Right kidney (tissue), 1 donor: ENCODE data around the gene PCDHGB7.
A peak's percentile ranks its signal among the peaks of the same experiment; 100 is the strongest.
"Not testable (repeated sequence)": the region's sequence is repeated elsewhere in the genome, so short reads cannot be mapped to it uniquely, and the experiment has no call there.

Source experiments
- DNase-seq: peaks from one replicate; pipeline ENCODE4 v3.0.0-alpha.2; 2016

The PCDHGB7 gene

DNA sequence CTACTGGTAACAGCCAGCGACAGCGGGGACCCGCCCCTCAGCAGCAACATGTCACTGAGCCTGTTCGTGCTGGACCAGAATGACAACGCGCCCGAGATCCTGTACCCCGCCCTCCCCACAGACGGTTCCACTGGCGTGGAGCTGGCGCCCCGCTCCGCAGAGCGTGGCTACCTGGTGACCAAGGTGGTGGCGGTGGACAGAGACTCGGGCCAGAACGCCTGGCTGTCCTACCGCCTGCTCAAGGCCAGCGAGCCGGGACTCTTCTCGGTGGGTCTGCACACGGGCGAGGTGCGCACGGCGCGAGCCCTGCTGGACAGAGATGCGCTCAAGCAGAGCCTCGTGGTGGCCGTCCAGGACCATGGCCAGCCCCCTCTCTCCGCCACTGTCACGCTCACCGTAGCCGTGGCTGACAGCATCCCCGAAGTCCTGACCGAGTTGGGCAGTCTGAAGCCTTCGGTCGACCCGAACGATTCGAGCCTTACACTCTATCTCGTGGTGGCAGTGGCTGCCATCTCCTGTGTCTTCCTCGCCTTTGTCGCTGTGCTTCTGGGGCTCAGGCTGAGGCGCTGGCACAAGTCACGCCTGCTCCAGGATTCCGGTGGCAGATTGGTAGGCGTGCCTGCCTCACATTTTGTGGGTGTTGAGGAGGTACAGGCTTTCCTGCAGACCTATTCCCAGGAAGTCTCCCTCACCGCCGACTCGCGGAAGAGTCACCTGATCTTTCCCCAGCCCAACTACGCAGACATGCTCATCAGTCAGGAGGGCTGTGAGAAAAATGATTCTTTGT, 22.9 kb upstream of the PCDHGB7 start:
- not testable (repeated sequence) for DNase-seq

DNA sequence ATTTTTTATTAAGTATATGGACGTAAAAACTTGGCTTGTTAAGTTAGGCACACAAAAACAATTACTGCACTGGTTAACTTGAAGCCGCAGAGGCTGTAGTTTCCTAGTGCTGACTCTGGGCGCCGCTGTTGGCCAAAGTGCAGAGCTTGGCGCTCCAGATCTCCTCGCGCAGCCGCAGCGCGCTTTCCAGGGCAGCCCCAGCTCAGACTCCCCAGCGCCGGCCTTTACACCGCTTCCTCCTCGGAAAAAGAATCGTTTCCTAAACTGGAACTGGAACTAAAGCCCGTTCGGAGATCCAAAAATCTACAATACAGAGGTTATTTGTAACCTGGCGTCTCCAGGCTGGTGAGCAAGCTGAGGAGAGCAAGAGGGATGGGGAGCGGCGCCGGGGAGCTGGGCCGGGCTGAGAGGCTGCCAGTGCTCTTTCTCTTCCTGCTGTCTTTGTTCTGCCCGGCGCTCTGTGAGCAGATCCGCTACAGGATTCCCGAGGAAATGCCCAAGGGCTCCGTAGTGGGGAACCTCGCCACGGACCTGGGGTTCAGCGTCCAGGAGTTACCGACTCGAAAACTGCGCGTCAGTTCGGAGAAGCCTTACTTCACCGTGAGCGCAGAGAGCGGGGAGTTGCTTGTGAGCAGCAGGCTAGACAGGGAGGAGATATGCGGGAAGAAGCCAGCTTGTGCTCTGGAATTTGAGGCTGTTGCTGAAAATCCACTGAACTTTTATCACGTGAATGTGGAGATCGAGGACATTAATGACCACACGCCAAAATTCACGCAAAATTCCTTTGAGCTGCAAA, 19.5 kb upstream of the PCDHGB7 start, which contains the start of gene PCDHGB5:
PCDHGB5 (plus strand) TSS at position 192 of the 796 bp plus-strand sequence; CDS start at position 373, 181 bp downstream.
- peak; percentile 41 for DNase-seq

DNA sequence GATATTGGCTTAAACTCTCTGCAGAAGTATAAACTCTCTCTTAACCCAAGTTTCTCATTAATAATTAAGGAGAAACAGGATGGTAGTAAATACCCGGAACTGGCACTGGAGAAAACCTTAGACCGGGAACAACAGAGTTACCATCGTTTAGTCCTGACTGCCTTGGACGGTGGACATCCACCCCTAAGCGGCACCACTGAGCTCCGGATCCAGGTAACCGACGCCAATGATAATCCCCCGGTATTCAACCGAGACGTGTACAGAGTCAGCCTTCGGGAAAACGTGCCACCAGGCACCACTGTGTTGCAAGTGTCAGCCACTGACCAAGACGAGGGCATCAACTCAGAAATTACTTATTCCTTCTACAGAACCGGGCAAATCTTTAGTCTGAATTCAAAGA, 18.9 kb upstream of the PCDHGB7 start:
- DNase-seq, result no peak

DNA sequence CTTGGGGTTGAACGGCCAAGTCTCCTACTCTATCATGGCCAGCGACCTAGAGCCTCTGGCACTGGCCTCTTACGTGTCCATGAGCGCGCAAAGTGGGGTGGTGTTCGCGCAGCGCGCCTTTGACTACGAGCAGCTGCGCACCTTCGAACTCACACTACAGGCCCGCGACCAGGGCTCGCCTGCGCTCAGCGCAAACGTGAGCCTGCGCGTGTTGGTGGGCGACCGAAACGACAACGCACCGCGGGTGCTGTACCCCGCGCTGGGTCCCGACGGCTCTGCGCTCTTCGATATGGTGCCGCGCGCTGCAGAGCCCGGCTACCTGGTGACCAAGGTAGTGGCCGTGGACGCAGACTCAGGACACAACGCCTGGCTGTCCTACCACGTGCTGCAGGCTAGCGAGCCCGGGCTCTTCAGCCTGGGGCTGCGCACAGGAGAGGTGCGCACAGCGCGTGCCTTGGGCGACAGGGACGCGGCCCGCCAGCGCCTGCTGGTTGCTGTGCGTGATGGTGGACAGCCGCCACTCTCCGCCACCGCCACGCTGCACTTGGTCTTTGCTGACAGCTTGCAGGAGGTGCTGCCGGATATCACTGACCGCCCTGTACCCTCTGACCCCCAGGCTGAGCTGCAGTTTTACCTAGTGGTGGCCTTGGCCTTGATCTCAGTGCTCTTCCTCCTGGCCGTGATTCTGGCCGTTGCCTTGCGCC, 17.8 kb upstream of the PCDHGB7 start:
- DNase-seq, result no peak

DNA sequence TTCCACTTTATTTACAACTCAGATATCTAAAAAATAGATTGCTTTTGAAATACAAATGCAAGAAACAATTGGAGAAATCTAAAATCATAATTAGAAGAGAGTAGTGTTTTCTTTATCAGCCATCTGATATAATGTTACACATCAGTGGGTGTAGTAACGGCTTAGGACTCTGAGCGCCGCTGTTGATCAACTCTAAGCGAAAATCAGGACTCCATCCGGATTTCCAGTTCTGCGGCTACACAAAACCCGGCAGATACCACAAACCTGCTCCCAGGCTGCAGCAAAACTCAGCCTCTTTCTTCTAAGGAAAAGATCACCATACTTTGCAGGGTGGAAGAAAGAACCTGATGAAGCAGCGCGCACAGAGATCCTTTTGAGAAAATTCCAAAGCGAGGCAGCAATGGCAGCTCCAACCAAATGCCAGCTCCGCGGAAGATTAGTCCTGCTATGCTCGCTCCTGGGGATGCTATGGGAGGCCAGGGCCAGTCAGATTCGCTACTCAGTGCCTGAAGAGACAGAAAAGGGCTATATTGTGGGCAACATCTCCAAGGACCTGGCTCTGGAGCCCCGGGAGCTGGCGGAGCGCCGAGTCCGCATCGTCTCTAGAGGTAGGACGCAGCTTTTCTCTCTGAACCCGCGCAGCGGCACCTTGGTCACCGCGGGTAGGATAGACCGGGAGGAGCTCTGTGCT, 14.8 kb upstream of the PCDHGB7 start, which contains the start of gene PCDHGA9:
PCDHGA9 (plus strand) TSS at position 226 of the 691 bp plus-strand sequence; CDS start at position 401, 175 bp downstream.
- DNase-seq, result peak; percentile 33

DNA sequence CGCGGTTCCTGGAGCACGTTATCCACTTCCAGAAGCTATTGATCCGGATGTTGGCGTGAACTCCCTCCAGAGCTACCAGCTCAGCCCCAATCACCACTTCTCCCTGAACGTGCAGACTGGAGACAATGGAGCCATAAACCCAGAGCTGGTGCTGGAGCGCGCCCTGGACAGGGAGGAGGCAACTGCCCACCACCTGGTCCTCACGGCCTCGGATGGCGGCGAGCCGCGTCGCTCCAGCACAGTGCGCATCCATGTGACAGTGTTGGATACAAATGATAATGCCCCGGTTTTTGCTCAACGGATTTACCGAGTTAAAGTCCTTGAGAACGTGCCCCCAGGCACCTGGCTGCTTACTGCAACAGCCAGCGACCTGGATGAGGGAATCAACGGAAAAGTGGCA, 14.1 kb upstream of the PCDHGB7 start:
- no peak for DNase-seq

DNA sequence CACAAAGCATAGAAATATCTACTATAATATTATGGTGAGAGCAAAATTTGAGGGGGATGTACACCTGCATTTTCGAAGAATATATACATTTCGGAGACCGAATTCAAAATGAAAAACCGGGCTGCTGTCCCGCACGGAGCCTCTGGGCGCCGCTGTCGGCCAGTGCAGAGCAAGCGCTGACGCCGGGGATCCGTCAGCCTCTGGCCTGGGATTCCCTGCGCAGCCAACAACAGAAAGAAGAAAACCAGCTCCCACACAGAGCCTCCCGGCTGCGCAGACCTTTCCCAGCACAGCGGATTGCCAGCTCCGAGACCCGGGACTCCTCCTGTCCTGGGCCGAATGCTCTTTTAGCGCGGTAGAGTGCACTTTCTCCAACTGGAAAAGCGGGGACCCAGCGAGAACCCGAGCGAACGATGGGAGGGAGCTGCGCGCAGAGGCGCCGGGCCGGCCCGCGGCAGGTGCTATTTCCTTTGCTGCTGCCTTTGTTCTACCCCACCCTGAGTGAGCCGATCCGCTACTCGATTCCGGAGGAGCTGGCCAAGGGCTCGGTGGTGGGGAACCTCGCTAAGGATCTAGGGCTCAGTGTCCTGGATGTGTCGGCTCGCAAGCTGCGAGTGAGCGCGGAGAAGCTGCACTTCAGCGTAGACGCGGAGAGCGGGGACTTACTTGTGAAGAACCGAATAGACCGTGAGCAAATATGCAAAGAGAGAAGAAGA, 9.5 kb upstream of the PCDHGB7 start, which contains the start of gene PCDHGB6:
PCDHGB6 (plus strand) TSS at position 232 of the 716 bp plus-strand sequence; CDS start at position 414, 182 bp downstream.
- peak; percentile 51 for DNase-seq

DNA sequence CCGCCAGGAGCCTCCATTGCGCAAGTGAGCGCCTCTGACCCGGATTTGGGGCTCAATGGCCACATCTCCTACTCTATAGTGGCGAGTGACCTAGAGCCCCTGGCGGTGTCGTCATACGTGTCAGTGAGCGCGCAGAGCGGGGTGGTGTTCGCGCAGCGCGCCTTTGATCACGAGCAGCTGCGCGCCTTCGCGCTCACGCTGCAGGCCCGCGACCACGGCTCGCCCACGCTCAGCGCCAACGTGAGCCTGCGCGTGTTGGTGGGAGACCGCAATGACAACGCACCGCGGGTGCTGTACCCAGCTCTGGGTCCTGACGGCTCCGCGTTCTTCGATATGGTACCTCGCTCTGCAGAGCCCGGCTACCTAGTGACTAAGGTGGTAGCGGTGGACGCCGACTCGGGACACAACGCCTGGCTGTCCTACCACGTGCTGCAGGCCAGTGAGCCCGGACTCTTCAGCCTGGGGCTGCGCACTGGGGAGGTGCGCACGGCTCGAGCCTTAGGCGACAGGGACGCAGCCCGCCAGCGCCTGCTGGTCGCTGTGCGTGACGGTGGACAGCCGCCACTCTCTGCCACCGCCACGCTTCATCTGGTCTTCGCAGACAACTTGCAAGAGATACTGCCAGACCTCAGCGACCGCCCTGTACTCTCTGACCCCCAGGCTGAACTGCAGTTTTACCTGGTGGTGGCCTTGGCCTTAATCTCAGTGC, 7.7 kb upstream of the PCDHGB7 start:
- DNase-seq, result no peak

DNA sequence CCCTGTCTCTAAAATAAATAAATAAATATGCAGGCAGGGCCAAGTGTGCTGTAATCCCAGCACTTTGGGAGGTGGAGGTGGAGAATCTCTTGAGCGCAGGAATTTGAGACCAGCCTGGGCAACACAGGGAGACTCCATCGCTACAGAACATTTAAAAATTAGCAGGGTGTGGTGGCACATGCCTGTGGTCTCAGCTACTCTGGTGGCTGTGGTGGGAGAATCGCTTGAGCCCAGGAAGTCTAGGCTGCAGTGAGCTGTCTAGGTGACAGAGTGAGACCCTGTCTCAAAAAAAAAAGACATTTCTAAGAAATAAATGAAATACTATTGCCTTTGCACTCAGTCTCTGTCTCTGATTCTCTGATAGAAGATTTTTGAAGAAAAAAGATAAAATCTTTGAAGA, 5.9 kb upstream of the PCDHGB7 start:
- no peak for DNase-seq

DNA sequence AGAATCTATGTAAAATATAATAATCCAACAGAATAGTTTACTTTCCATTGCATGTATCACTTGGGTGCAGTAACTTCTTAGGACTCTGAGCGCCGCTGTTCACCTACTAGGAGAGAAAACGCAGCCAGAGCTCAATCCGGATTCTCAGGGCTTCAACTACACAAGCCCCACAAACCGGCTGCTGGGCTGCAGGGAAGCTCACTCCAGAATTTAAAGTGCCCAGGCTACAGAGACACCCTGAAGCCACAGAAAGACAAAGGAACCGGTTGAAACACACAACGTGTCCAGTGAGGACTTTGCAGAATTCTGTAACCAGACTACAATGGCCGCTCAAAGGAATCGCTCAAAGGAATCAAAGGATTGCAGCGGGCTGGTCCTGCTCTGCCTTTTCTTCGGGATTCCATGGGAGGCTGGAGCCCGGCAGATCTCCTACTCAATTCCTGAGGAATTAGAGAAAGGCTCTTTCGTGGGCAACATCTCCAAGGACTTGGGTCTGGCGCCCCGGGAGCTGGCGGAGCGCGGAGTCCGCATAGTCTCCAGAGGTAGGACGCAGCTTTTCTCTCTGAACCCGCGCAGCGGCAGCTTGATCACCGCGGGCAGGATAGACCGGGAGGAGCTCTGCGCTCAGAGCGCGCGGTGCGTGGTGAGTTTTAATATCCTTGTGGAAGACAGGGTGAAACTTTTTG, 4.5 kb upstream of the PCDHGB7 start, which contains the start of gene PCDHGA10:
PCDHGA10 (plus strand) TSS at position 134 of the 686 bp plus-strand sequence; CDS start at position 323, 189 bp downstream.
- peak; percentile 31 for DNase-seq

DNA sequence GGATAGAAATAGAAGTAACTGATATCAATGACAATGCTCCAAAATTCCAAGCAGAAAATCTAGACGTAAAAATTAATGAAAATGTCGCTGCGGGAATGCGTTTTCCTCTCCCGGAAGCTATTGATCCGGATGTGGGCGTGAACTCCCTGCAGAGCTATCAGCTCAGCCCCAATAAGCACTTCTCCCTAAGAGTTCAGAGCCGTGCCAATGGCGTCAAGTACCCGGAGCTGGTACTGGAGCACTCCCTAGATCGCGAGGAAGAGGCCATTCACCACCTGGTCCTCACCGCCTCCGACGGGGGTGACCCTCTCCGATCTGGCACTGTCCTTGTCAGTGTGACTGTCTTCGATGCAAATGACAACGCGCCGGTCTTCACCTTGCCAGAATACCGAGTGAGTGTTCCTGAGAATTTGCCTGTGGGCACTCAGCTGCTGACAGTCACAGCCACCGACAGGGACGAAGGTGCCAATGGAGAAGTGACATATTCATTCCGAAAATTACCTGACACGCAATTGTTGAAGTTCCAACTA, 3.9 kb upstream of the PCDHGB7 start:
- no peak for DNase-seq

DNA sequence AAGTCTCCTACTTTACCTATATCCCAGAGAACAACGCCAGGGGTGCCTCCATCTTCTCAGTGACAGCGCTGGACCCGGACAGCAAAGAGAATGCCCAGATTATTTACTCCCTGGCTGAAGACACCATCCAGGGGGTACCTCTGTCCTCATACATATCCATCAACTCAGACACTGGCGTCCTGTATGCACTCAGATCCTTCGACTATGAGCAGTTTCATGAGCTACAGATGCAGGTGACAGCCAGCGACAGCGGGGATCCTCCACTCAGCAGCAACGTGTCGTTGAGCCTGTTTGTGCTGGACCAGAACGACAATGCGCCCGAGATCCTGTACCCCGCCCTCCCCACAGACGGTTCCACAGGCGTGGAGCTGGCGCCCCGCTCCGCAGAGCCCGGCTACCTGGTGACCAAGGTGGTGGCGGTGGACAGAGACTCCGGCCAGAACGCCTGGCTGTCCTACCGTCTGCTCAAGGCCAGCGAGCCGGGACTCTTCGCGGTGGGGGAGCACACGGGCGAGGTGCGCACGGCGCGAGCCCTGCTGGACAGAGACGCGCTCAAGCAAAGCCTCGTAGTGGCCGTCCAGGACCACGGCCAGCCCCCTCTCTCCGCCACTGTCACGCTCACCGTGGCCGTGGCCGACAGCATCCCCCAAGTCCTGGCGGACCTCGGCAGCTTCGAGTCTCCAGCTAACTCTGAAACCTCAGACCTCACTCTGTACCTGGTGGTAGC, 2.8 kb upstream of the PCDHGB7 start:
- not testable (repeated sequence) for DNase-seq

DNA sequence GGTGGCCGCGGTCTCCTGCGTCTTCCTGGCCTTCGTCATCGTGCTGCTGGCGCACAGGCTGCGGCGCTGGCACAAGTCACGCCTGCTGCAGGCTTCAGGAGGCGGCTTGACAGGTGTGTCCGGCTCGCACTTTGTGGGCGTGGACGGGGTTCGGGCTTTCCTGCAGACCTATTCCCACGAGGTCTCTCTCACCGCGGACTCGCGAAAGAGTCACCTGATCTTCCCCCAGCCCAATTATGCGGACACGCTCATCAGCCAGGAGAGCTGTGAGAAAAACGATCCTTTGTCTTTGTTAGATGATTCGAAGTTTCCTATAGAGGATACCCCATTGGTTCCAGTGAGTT, 2.2 kb upstream of the PCDHGB7 start:
- DNase-seq, result not testable (repeated sequence)

DNA sequence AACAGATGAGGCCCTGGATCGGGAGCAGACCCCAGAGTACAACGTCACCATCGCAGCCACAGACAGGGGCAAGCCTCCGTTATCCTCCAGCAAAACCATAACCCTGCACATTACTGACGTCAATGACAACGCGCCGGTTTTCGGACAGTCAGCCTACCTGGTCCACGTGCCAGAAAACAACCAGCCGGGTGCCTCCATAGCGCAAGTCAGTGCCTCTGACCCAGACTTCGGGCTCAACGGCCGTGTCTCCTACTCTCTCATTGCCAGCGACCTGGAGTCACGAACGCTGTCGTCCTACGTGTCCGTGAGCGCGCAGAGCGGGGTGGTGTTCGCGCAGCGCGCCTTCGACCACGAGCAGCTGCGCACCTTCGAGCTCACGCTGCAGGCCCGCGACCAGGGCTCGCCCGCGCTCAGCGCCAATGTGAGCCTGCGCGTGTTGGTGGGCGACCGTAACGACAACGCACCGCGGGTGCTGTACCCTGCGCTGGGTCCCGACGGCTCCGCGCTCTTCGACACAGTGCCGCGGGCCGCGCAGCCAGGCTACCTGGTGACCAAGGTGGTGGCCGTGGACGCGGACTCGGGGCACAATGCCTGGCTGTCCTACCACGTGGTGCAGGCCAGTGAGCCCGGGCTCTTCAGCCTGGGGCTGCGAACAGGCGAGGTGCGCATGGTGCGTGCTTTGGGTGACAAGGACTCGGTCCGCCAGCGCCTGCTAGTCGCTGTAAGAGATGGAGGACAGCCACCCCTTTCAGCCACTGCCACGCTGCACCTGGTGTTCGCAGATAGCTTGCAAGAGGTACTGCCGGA, 1.8 kb downstream of the PCDHGB7 start:
- no peak for DNase-seq

DNA sequence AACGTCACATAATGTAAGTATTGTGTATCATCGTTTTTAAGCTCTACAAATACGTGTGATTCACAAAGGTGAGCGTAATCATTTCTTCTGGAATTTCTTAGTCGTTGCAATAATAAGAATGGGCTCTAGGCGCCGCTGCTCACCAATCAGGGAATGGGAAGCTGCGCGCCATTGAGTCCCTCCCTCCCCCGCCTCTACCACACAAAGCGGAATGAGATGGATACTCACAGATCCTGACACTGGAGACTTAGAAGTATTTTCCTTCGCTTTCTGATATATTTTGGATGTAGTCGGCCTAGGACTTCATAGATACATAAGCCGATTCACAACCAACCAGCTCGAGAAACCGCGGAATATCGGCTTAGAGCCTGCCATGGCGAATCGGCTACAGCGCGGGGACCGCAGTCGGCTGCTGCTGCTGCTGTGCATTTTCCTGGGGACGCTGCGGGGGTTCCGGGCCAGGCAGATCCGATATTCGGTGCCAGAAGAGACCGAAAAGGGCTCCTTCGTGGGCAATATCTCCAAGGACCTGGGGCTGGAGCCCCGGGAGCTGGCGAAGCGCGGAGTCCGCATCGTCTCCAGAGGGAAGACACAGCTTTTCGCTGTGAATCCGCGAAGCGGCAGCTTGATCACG, 3.5 kb downstream of the PCDHGB7 start, which contains the start of gene PCDHGA11:
PCDHGA11 (plus strand) TSS at position 197 of the 634 bp plus-strand sequence; CDS start at position 374, 177 bp downstream.
- peak; percentile 41 for DNase-seq

DNA sequence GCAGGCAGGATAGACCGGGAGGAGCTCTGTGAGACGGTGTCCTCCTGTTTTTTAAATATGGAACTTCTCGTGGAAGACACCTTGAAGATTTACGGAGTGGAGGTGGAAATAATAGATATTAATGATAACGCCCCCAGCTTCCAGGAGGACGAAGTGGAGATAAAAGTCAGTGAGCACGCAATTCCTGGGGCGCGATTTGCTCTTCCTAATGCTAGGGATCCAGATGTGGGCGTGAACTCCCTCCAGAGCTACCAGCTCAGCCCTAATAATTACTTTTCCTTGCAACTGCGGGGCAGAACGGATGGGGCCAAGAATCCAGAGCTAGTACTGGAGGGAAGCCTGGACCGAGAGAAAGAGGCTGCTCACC, 4.0 kb downstream of the PCDHGB7 start:
- DNase-seq, result no peak

DNA sequence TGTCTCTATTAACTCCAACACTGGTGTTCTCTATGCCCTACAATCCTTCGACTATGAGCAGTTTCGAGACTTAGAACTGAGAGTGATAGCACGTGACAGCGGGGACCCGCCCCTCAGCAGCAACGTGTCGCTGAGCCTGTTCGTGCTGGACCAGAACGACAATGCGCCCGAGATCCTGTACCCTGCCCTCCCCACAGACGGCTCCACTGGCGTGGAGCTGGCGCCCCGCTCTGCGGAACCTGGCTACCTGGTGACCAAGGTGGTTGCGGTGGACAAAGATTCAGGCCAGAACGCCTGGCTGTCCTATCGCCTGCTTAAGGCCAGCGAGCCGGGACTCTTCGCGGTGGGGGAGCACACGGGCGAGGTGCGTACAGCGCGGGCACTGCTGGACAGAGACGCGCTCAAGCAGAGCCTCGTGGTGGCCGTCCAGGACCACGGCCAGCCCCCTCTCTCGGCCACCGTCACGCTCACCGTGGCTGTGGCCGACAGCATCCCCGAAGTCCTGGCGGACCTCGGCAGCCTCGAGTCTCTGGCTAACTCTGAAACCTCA, 5.3 kb downstream of the PCDHGB7 start:
- DNase-seq, result no peak
